Stimulated activated CD8-positive, alpha-beta memory T cell treated with anti-CD3 and anti-CD28 coated beads, Interleukin-12 subunit alpha, Interleukin-12 subunit beta, amount 100 ng/mL, for 24 hours (primary cell): ENCODE data around the gene OTUD7B.
"Not testable (repeated sequence)": the region's sequence is repeated elsewhere in the genome, so short reads cannot be mapped to it uniquely, and the experiment has no call there.

Source experiments
- DNase-seq: peaks from one replicate; pipeline ENCODE4 v3.0.0-alpha.2; 2020; ENCODE audit errors: extremely low read depth

Gene OTUD7B

GRCh38 chr1:150003801-150004200 is 6.7 kb downstream of the OTUD7B start:
- DNase-seq: no peak

GRCh38 chr1:150002217-150002616 is 8.3 kb downstream of the OTUD7B start:
- DNase-seq: no peak

- no peak for DNase-seq
Observed at GRCh38 chr1:150001415-150001814, 9.1 kb downstream of the OTUD7B start.

- DNase-seq: no peak
Observed at GRCh38 chr1:149997585-149998262, 12.8 kb downstream of the OTUD7B start.

- DNase-seq: no peak
Observed at GRCh38 chr1:149995927-149996326, 14.6 kb downstream of the OTUD7B start.

- no peak for DNase-seq
Observed at GRCh38 chr1:149993764-149994163, 16.8 kb downstream of the OTUD7B start.

- no peak for DNase-seq
Observed at GRCh38 chr1:149993181-149993580, 17.3 kb downstream of the OTUD7B start.

GRCh38 chr1:149987297-149987595 is 23.3 kb downstream of the OTUD7B start:
- DNase-seq: no peak

GRCh38 chr1:149986486-149987296 is 23.8 kb downstream of the OTUD7B start:
- DNase-seq: no peak

- no peak for DNase-seq
Observed at GRCh38 chr1:149979972-149980540, 30.5 kb downstream of the OTUD7B start.

GRCh38 chr1:149979245-149979971 is 31.1 kb downstream of the OTUD7B start:
- DNase-seq: no peak

GRCh38 chr1:149978547-149979023 is 31.9 kb downstream of the OTUD7B start:
- DNase-seq: no peak

- DNase-seq: no peak
Observed at GRCh38 chr1:149977345-149977744, 33.2 kb downstream of the OTUD7B start.

GRCh38 chr1:149972547-149972946 is 38.0 kb downstream of the OTUD7B start:
- DNase-seq: no peak

GRCh38 chr1:149967646-149968045 is 42.9 kb downstream of the OTUD7B start:
- DNase-seq: no peak

GRCh38 chr1:149967041-149967440 is 43.5 kb downstream of the OTUD7B start:
- DNase-seq: no peak

GRCh38 chr1:149966405-149966804 is 44.1 kb downstream of the OTUD7B start:
- no peak for DNase-seq

GRCh38 chr1:149965440-149965839 is 45.1 kb downstream of the OTUD7B start:
- no peak for DNase-seq

- DNase-seq: no peak
Observed at GRCh38 chr1:149963358-149963757, 47.2 kb downstream of the OTUD7B start.

GRCh38 chr1:149962736-149963135 is 47.8 kb downstream of the OTUD7B start:
- DNase-seq: no peak

- no peak for DNase-seq
Observed at GRCh38 chr1:149962039-149962647, 48.4 kb downstream of the OTUD7B start.

GRCh38 chr1:149957548-149957947 is 53.0 kb downstream of the OTUD7B start:
- not testable (repeated sequence) for DNase-seq
